Parathyroid adenoma (tissue), 2 donors: ENCODE data around the gene FEN1.

Experiments used
- H2AFZ ChIP-seq: fragments of 300-600 bp; sonication (generic); one replicate; pipeline ENCODE4 v1.7.0; 2017; ENCODE audit warnings: antibody characterized with exemption, mild to moderate bottlenecking
- H3K27ac ChIP-seq: fragments of 300-600 bp; sonication (generic); one replicate; pipeline ENCODE4 v1.7.0; 2017
- H3K27me3 ChIP-seq: fragments of 300-600 bp; sonication (generic); one replicate; pipeline ENCODE4 v1.7.0; 2017; ENCODE audit warnings: low read length; ENCODE audit not compliant: control insufficient read depth, insufficient read depth
- H3K36me3 ChIP-seq: fragments of 300-600 bp; sonication (generic); one replicate; pipeline ENCODE4 v1.7.0; 2017; ENCODE audit warnings: low read length; ENCODE audit not compliant: control insufficient read depth, insufficient read depth
- H3K4me1 ChIP-seq: fragments of 300-600 bp; sonication (generic); one replicate; pipeline ENCODE4 v1.7.0; 2017; ENCODE audit warnings: control low read depth
- H3K4me2 ChIP-seq: fragments of 300-600 bp; sonication (generic); one replicate; pipeline ENCODE4 v1.7.0; 2017; ENCODE audit warnings: low read length
- H3K4me3 ChIP-seq: fragments of 300-600 bp; sonication (generic); one replicate; pipeline ENCODE4 v1.7.0; 2017; ENCODE audit warnings: low read depth, low read length
- H3K79me2 ChIP-seq: fragments of 300-600 bp; sonication (generic); one replicate; pipeline ENCODE4 v1.7.0; 2017; ENCODE audit warnings: control low read depth
- H3K9ac ChIP-seq: fragments of 300-600 bp; sonication (generic); one replicate; pipeline ENCODE4 v1.7.0; 2017; ENCODE audit warnings: mild to moderate bottlenecking
- H3K9me3 ChIP-seq: fragments of 300-600 bp; sonication (generic); one replicate; pipeline ENCODE4 v1.7.0; 2017; ENCODE audit warnings: low read length; ENCODE audit not compliant: control insufficient read depth
- TF ChIP-seq, protein P1 (sequence below): fragments of 300-600 bp; sonication (generic); IDR thresholded peaks from one replicate; pipeline ENCODE4 v1.7.0; 2017; ENCODE audit warnings: antibody characterized with exemption, mild to moderate bottlenecking
- donor health status: primary hyperparathyroidism.

The FEN1 gene, protein sequence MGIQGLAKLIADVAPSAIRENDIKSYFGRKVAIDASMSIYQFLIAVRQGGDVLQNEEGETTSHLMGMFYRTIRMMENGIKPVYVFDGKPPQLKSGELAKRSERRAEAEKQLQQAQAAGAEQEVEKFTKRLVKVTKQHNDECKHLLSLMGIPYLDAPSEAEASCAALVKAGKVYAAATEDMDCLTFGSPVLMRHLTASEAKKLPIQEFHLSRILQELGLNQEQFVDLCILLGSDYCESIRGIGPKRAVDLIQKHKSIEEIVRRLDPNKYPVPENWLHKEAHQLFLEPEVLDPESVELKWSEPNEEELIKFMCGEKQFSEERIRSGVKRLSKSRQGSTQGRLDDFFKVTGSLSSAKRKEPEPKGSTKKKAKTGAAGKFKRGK

DNA sequence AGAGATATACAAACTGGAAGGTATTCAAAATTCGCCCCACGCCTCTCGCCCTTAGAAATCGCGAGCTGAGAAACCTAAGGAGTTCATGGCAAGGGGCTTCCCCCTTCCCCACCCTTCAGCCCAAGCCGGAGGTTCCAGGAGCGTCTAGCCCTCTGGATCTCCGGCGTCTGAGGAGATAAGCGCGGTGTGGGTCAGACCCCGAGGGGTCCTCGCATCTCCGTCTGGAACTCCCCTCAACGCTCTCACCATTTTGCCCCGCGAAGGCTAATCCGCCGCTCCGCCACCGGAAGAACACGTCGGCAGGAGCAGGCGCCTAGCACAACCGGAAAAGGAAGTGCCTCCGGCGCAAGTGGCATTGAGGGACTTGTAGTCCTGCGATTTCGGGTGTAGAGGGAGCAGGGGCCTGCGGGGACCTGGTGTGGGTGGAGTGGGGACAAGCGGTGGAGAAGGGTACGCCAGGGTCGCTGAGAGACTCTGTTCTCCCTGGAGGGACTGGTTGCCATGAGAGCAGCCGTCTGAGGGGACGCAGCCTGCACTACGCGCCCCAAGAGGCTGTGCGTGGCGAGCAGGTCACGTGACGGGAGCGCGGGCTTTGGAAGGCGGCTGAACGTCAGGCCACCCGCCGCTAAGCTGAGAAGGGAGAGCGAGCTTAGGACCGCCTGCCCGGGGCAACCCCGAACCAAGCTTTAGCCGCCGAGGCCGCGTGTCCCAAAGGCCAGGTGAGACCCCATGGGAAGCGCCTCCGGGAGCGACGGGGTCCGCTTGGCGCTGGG lies at the start of gene FEN1, which contains the start of gene TMEM258:
Gene FEN1, plus strand, starts transcription at position 602 of the 773 bp plus-strand sequence. CDS start 2,451 bp downstream, outside the sequence.
Gene TMEM258, minus strand, starts transcription at position 290 of the 773 bp plus-strand sequence. Its CDS starts 41 bp downstream, at position 249.
- H3K4me2 ChIP-seq: peak within 1 kb of the TSS; percentile 87
- no peaks in the 10 kb centered on the region for H3K4me1 ChIP-seq

DNA sequence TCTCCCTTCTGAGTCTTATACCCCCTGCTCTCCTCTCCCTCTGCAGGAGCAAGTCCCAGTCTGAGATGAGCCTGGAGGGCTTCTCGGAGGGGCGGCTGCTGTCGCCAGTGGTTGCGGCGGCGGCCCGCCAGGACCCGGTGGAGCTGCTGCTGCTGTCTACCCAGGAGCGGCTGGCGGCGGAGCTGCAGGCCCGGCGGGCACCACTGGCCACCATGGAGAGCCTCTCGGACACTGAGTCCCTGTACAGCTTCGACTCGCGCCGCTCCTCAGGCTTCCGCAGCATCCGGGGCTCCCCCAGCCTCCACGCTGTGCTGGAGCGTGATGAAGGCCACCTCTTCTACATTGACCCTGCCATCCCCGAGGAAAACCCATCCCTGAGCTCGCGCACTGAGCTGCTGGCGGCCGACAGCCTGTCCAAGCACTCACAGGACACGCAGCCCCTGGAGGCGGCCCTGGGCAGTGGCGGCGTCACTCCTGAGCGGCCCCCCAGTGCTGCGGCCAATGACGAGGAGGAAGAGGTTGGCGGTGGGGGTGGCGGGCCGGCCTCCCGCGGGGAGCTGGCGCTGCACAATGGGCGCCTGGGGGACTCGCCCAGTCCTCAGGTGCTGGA lies 49.1 kb upstream of the FEN1 start:
- Histone ChIP-seq H3K36me3 (no peaks in the 10 kb centered on the region), H3K9ac (no peak overlapping the region), H2AFZ (no peak overlapping the region), H3K79me2 (no peaks in the 10 kb centered on the region), H3K4me3 (no peak overlapping the region), H3K27ac (no peak overlapping the region), H3K9me3 (no peaks in the 10 kb centered on the region), H3K27me3 (no peaks in the 10 kb centered on the region), H3K4me1 (no peaks in the 10 kb centered on the region), H3K4me2 (no peak overlapping the region)
- TF ChIP-seq, protein P1, sequence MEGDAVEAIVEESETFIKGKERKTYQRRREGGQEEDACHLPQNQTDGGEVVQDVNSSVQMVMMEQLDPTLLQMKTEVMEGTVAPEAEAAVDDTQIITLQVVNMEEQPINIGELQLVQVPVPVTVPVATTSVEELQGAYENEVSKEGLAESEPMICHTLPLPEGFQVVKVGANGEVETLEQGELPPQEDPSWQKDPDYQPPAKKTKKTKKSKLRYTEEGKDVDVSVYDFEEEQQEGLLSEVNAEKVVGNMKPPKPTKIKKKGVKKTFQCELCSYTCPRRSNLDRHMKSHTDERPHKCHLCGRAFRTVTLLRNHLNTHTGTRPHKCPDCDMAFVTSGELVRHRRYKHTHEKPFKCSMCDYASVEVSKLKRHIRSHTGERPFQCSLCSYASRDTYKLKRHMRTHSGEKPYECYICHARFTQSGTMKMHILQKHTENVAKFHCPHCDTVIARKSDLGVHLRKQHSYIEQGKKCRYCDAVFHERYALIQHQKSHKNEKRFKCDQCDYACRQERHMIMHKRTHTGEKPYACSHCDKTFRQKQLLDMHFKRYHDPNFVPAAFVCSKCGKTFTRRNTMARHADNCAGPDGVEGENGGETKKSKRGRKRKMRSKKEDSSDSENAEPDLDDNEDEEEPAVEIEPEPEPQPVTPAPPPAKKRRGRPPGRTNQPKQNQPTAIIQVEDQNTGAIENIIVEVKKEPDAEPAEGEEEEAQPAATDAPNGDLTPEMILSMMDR: no peak

More for the DNA sequence above, at the start of gene FEN1, which contains the start of gene TMEM258:
- Histone ChIP-seq H3K36me3 (no peaks in the 10 kb centered on the region), H3K27me3 (no peaks in the 10 kb centered on the region), H3K79me2 (peaks cover 3% of the 10 kb centered on the region), H2AFZ (peak within 1 kb of the TSS; percentile 93), H3K4me3 (peak within 1 kb of the TSS; percentile 92), H3K9ac (peak within 1 kb of the TSS; percentile 11), H3K27ac (peak within 1 kb of the TSS; percentile 89), H3K9me3 (no peaks in the 10 kb centered on the region)
- TF ChIP-seq, protein P1: no peak

DNA sequence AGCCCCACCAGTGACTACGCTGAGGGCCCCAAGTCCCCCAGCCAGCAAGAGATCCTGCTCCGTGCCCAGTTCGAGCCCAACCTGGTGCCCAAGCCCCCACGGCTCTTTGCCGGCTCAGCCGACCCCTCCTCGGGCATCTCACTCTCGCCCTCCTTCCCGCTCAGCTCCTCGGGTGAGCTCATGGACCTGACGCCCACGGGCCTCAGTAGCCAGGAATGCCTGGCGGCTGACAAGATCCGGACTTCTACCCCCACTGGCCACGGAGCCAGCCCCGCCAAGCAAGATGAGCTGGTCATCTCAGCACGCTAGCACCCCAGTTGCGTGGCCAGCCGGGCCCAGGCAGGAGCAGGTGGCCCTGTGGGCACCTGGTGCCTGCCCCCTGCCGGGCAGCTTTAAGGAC lies 48.5 kb upstream of the FEN1 start:
- H3K36me3 ChIP-seq: no peaks in the 10 kb centered on the region
- TF ChIP-seq, protein P1: no peak
- H3K4me1 ChIP-seq: no peaks in the 10 kb centered on the region
- H3K4me2 ChIP-seq: no peak overlapping the region
- H3K9ac ChIP-seq: no peak overlapping the region
- H3K4me3 ChIP-seq: no peak overlapping the region
- H3K27me3 ChIP-seq: no peaks in the 10 kb centered on the region
- no peak overlapping the region for H3K27ac ChIP-seq
- H3K79me2 ChIP-seq: no peaks in the 10 kb centered on the region
- no peaks in the 10 kb centered on the region for H3K9me3 ChIP-seq
- H2AFZ ChIP-seq: no peak overlapping the region

DNA sequence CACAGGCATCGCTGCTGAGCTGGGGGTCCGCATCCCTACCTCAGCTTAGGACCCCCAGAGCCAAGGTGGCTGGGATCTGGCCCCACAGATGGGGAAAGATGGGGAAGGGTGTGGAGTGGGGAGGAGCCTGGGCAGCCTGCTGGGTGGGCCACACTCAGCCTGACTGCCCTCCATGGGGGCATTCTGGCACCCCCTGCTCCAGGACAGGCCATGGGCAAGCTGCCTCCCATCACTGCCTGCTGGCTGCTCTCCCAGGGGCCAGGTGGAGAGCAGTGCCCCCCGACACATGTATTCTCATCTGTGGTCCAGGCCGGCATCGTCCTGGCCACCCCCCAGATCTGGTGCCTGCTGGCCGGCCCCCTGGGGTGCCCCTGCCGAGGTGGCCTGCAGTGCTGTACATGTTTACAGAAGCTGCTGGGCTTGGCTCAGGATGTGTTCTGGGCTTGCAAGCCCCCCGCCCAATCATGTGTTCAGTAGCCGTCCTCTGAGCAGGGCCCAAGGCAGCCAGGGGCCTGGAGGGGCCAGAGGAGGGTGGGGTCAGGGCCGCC lies 48.0 kb upstream of the FEN1 start:
- Histone ChIP-seq H3K9ac (no peak overlapping the region), H3K79me2 (no peaks in the 10 kb centered on the region), H2AFZ (no peak overlapping the region), H3K4me2 (no peak overlapping the region), H3K27me3 (no peaks in the 10 kb centered on the region), H3K4me3 (no peak overlapping the region), H3K4me1 (no peaks in the 10 kb centered on the region), H3K36me3 (no peaks in the 10 kb centered on the region), H3K9me3 (no peaks in the 10 kb centered on the region), H3K27ac (no peak overlapping the region)
- TF ChIP-seq, protein P1: no peak
